ENCODE results near the gene TPTE2.
"Not testable (repeated sequence)": the region's sequence is repeated elsewhere in the genome, so short reads cannot be mapped to it uniquely, and the experiment has no call there.

TPTE2 gene

DNA sequence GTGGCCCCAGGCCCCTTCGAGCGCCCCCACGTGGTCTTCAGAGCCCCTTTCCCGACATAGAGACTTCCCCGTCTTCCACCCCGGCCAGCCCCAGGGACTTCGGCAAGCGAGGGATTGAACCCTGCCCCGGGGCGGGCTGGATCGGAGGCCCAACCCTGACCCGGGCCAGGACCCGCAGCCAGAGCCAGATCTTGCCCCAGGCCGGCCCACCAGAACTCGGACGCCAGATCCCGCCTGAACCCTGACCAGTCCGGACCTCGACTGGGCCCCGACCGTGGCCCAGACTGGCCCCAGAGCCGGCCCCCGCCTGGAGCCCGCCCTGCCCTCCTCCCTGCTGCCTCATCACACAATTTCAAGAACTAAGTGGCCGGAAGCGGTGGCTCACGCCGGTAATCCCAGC lies 253 bp upstream of the TPTE2 start:
- no peak for DNase-seq

- not testable (repeated sequence) for DNase-seq
These were observed 660 bp downstream of the TPTE2 start for GRCh38 chr13:19560672-19561071.

DNA sequence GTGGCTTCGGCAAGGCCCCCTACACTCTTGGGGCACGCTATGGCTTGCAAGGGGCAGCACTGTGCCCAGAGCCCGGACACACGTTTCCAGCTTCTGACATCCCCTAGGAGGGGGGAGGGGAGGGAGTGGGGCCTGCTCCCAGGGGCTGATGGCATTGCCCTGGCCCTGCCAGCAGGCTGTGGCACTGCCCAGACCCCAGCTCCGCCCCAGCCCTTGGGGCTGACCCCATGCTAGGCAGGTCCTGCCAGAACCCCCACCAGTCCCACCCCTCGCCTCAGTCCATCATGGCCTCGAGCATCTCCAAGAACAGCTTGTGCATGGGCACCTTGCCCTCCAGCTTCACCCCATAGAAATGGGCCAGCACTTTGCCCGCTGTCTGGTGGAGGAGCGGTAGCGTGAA lies 1.6 kb downstream of the TPTE2 start:
- DNase-seq = not testable (repeated sequence)

DNA sequence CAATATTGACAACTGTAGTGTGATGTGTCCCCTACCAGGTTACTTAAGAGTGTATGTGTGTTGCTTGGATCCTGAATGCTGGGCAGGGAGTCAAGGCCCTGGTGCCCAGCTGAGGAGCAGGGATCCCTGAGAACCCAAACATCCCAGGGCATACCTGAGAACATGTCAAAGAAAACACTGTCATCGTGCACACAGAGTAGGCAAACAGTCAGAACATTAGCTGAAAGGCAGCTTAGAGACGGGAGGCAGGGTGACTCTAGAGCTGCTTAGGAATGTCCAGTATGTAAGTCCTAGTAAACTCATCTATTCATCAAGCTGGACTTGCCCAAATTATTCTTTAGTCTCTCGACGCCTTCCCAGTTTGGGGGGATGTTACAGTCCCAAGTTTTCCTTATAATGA lies 4.0 kb downstream of the TPTE2 start:
- DNase-seq = not testable (repeated sequence)

DNA sequence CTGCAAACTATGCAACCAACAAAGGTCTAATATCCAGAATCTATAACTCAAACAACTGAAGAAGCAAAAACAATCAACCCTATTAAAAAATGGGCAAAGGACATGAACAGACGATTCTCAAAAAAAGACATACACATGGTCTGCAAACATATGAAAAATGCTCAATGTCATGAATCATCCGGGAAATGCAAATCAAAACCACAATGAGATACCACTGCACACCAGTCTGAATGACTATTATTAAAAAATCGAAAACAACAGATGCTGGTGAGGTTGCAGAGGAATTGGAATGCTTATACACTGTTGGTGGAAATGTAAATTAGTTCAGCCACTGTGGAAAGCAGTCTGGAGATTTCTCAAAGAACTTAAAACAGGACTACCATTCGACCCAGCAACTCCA lies 12.1 kb downstream of the TPTE2 start:
- not testable (repeated sequence) for DNase-seq

- DNase-seq = not testable (repeated sequence)
These were observed 35.7 kb downstream of the TPTE2 start for GRCh38 chr13:19525634-19526033.

GRCh38 chr13:19519049-19519448 lies 42.3 kb downstream of the TPTE2 start:
- DNase-seq = no peak

DNA sequence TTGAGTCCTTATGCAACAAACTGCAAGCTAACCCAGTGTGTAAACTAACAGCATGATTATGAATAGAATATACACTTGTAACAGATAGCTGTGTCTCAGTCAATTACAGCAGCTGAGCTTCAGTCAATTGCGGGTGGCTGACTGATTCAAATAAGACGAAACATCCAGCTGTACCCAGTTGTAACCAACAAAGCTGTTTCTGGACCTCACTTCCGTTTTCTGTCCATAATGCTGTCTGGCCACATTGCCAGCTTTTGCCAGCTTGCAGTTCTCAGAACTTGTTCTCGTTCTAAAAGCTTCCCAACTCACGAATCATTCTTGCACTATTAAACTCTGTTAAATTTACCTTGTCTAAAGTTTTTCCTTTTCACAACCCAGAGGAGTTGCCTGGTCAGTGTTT lies 53.7 kb downstream of the TPTE2 start:
- not testable (repeated sequence) for DNase-seq

DNA sequence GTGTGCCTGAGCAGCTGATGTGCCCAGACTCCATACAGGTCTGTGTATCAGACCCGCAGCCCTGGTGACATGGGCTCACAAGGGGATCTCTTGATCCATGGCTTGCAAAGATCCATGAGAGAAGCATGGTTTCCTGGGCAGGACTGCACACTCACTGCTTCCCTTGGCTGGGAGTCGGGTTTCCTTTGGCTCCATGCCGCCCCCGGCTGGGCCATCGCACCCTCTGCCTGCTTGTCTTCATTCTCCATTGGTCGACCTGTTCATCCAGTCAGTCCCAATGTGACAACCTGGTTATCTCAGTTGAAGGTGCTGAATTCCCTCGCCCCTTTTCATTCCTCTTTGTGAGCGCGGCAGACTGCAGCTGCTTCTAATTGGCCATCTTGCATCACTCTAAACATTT lies 101.2 kb downstream of the TPTE2 start:
- DNase-seq = not testable (repeated sequence)

DNA sequence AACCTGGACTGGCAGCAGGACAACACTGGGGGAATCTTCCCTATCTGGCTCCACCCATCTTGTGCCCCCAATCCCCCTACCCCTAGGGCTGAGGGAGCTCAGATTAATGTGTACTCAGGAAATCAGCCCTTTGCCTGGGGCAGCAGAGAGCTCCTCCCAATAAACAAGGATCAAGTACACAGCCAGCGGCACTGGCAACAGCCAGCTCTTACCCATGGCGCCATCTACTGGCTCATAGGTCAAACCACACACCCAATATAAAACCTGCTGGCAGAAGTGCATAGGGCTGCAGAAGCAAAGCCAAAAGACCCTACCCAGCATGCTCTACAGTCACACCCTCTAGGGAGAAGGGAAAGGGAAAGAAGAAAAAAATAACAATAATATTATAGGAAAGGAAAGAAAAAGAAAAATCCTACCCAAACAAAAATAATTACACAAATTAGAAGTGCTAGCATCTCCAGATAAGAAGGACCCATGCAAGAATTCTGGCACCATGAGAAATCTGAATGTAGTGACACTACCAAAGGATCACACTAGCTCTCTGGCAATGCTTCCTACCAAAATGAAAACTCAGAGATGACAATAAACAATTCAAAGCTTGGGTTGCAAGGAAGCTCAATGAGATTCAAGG lies 122.2 kb downstream of the TPTE2 start:
- not testable (repeated sequence) for DNase-seq

DNA sequence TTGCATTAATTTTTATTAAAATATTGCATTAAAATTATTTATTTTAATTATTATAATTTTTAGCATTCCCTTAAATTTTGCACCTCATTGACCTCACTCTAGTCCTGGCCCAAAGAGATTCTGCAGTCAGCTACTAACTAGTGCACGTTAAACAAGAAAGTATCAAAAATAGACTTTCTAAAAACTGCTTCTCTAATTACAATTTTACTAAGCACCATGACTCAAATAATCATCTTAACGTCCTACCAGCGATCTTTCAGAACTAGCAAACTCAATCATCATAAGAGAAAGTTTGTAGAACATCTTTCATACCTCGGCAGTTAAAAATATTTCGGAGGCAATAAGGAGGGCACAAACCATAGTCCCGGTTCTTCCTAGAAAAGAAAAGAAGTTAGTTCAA lies 123.6 kb downstream of the TPTE2 start:
- DNase-seq = not testable (repeated sequence)

DNA sequence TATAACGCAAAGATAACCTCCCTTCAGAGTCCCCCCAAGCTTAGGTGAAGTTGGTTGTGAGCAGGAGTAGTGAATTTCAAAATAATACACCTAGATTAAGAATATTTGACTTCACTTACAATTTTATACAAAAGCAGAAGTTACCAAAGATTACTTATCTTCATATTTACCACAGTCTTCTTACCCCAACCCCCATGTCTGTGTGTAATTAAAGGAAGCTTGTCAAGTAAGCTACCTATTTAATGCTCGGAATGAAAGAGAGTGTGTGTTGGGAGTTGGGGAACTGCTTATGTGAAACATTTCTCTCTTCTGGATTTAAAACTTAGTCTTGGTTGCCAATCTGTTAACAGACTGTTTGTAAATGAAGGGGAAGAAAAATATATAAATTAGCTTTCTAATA lies 139.1 kb downstream of the TPTE2 start:
- DNase-seq = not testable (repeated sequence)

DNA sequence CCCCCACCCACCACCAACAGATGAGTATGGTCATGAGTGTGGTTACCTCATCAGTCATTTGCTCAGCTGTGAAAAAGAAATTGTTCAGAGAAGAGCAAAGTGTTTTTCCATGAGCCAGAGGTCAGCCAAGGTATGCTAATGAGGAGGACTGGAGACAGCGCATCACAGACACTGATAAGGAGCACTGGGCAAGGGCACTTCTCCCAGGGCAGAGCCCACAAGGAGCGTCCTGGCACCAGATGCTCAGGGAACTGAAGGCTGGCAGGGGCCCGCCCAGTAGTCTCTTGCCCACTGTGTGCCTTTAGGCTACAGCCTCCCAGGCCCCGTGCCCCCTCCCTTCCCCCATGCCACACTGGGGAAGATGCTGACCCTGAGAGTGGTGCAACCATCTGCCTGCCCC lies 148.8 kb downstream of the TPTE2 start:
- DNase-seq = not testable (repeated sequence)

DNA sequence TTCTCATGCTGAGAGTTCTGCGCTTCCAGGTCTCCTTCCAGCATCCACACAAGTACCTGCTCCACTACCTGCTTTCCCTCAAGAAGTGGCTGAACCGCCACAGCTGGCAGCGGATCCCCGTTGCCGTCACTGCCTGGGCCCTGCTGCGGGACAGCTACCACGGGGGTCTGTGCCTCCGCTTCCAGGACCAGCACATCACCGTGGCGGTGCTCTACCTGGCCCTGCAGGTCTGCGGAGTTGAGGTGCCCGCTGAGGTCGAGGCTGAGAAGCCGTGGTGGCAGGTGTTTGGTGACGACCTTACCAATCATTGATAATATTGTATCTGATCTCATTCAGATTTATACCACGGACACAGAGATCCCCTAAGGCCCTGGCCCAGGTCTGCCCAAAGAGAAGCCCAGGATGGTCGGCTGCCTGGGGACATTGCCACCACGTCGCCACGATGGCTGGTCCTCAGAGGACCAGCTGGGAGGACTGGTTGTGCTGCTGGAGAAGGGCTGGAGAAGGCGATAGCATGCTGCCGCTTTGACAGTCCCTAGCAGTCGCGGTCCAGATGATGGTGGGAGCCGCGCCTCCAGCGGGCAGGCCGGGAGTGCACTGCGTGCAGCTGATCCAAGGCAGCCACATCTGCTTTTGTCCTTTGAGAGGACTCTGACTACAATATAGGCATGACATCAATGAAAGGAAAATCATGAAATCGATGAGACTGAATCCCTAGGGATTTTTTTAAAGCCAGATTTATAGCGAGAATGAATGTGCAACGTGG lies 178.4 kb downstream of the TPTE2 start:
- DNase-seq = not testable (repeated sequence)

- no peak for DNase-seq
These were observed 179.2 kb downstream of the TPTE2 start for GRCh38 chr13:19382111-19382510.
